A549 treated with GW870086 at 1 μM for 4 hours (cell line): Measurements from ENCODE around the gene CA11. TPM values are rescaled to one million over a fixed set of nuclear protein-coding genes. Genes with fewer than 3 reads are reported as not detected.

ENCODE experiments used
- total RNA-seq: library from RNA; stranded (reverse); fragments of 200-300 nt; extraction: Qiagen RNA extraction; gene quantifications from 5 replicates; pipeline ENCODE4 v1.2.3, GENCODE V29; 2022; ENCODE audit warnings: low read depth

CA11 gene
- 8.9 to 12.7 TPM (median 11.1 TPM) in 5 replicates for total RNA-seq

GRCh38 chr19:48646001-48646721, at the start of gene CA11:
CA11 (minus strand) TSS chr19:48646187; CDS start chr19:48645632, 555 bp downstream.

GRCh38 chr19:48672994-48673393, 27.0 kb upstream of the CA11 start, which contains the start of gene NTN5:
NTN5 (minus strand) TSS chr19:48673017; CDS start chr19:48670986, 2,031 bp downstream.

GRCh38 chr19:48636859-48637448, 9.0 kb downstream of the CA11 start, which contains the start of gene DBP:
DBP (minus strand) TSS chr19:48637379; CDS start chr19:48636994, 385 bp downstream.

GRCh38 chr19:48618916-48619691, 26.9 kb downstream of the CA11 start, which contains the start of the genes RPL18 and SPHK2:
RPL18 (minus strand) TSS chr19:48619178; CDS start chr19:48619143, 35 bp downstream.
SPHK2 (plus strand) TSS chr19:48619506; CDS start chr19:48620515, 1,009 bp downstream.

GRCh38 chr19:48614436-48615230, 31.4 kb downstream of the CA11 start, which contains the start of gene FAM83E:
FAM83E (minus strand) TSS chr19:48615076; CDS start chr19:48613372, 1,704 bp downstream.

GRCh38 chr19:48606463-48607358, 39.3 kb downstream of the CA11 start, which contains the start of gene SPACA4:
SPACA4 (plus strand) TSS chr19:48606742; CDS start chr19:48606979, 237 bp downstream.

Other genes with a start within 250 kb of the CA11 start
- gene GRWD1, start 200.2 kb downstream of the CA11 start, total RNA-seq, result 94.7 to 125 TPM (median 108 TPM) in 5 replicates
- gene KCNJ14, start 190.6 kb downstream of the CA11 start, total RNA-seq, result 0.97 to 2.1 TPM (median 1.3 TPM) in 5 replicates
- 51.9 to 62.0 TPM (median 60.1 TPM) in 5 replicates for gene CYTH2, start 176.8 kb downstream of the CA11 start, total RNA-seq
- 3.0 to 6.3 TPM (median 5.3 TPM) in 5 replicates for gene LMTK3, start 134.4 kb downstream of the CA11 start, total RNA-seq
- gene SULT2B1, start 94.0 kb downstream of the CA11 start, total RNA-seq, result 12.4 to 18.3 TPM (median 16.6 TPM) in 5 replicates
- 0.31 TPM in 1 of 5 replicates, not detected in the others for gene SPACA4, start 39.4 kb downstream of the CA11 start, total RNA-seq
- gene FAM83E, start 31.1 kb downstream of the CA11 start, total RNA-seq, result 0.08 to 0.63 TPM (median 0.18 TPM) in 5 replicates
- 3,056 to 3,829 TPM (median 3,206 TPM) in 5 replicates for gene RPL18, start 27.0 kb downstream of the CA11 start, total RNA-seq
- 12.0 to 16.9 TPM (median 13.6 TPM) in 5 replicates for gene SPHK2, start 26.7 kb downstream of the CA11 start, total RNA-seq
- 1.1 to 2.5 TPM (median 2.0 TPM) in 5 replicates for gene DBP, start 8.8 kb downstream of the CA11 start, total RNA-seq
- 0.08 to 0.29 TPM (median 0.17 TPM) in 5 replicates for gene NTN5, start 26.8 kb upstream of the CA11 start, total RNA-seq
- not detected in 5 replicates for gene FUT2, start 49.8 kb upstream of the CA11 start, total RNA-seq
- gene MAMSTR, start 73.5 kb upstream of the CA11 start, total RNA-seq, result 0.30 to 0.50 TPM (median 0.41 TPM) in 5 replicates
- 0.51 to 0.67 TPM (median 0.56 TPM) in 5 replicates for gene RASIP1, start 94.4 kb upstream of the CA11 start, total RNA-seq
- not detected in 5 replicates for gene IZUMO1, start 100.7 kb upstream of the CA11 start, total RNA-seq
- 0.03 to 0.10 TPM (median 0.08 TPM) in 5 replicates for gene FUT1, start 106.5 kb upstream of the CA11 start, total RNA-seq
- gene FGF21, start 109.3 kb upstream of the CA11 start, total RNA-seq, result not detected in 5 replicates
- 50.8 to 62.8 TPM (median 58.1 TPM) in 5 replicates for gene BCAT2, start 164.8 kb upstream of the CA11 start, total RNA-seq
- gene HSD17B14, start 190.3 kb upstream of the CA11 start, total RNA-seq, result 12.3 to 16.2 TPM (median 13.0 TPM) in 5 replicates
- gene PLEKHA4, start 222.4 kb upstream of the CA11 start, total RNA-seq, result 1.1 to 2.2 TPM (median 1.5 TPM) in 5 replicates
- 84.1 to 116 TPM (median 94.2 TPM) in 5 replicates for gene PPP1R15A, start 226.2 kb upstream of the CA11 start, total RNA-seq